ENCODE measurements around the gene CMAS. TPM values are rescaled to one million over a fixed set of nuclear protein-coding genes. Genes with fewer than 3 reads are reported as not detected.

The CMAS gene
- 61.4 TPM for total RNA-seq

DNA sequence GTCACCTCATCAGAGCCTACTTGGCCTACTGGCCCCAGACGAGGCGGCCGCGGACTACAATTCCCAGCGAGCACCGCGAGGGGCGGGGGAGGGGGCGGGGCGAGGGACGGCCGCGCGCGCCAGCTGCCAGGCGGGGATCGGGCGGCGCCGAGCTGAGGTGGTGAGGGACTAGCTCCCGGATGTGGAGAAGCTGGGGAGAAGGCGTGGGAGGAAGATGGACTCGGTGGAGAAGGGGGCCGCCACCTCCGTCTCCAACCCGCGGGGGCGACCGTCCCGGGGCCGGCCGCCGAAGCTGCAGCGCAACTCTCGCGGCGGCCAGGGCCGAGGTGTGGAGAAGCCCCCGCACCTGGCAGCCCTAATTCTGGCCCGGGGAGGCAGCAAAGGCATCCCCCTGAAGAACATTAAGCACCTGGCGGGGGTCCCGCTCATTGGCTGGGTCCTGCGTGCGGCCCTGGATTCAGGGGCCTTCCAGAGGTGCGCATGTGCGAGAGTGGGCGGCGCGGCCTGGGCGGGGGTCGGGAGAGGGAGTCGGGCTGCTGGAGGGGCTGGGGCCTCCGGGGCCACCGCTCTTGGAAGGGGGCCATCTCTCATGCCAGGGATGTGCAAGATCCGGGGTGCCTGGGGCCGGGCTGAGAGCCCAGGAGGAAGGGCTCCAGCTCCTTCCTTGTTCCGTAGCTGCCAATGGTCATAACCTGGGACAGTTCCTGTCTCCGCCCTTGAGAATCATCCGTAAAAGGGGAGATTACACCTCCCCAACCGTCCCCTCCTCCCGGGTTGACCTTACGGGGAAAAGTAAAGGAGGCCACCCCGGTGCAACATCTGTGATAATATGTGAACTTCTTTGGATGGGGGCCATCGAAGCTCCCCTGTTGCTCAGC lies at the start of gene CMAS:
TSS of gene CMAS (plus strand) at position 129 of the 878 bp plus-strand sequence. CDS start at position 215, 86 bp downstream.

Other genes with a start within 250 kb of the CMAS start
- 22.8 TPM for gene ABCC9, start 104.8 kb upstream of the CMAS start, total RNA-seq

All from diencephalon (tissue), 1 donor.